H1 (cell line): ENCODE measurements around the gene YIF1A. TPM values are rescaled to one million over a fixed set of nuclear protein-coding genes. Genes with fewer than 3 reads are reported as not detected.

Source experiments
- RXRA ChIP-seq: IDR thresholded peaks from 2 replicates; pipeline ENCODE4 v1.6.1; 2011; ENCODE audit warnings: low read depth, mild to moderate bottlenecking, low read length, moderate library complexity; ENCODE audit not compliant: insufficient read depth
- YY1 ChIP-seq: IDR thresholded peaks from 2 replicates; pipeline ENCODE4 v1.6.1; 2011; ENCODE audit warnings: low read depth, mild to moderate bottlenecking, low read length
- polyA plus RNA-seq, 7 experiments: library from polyadenylated mRNA; depleted of rRNA in 3 of 7; stranded (reverse) in 5 of 7; unstranded in 2 of 7; fragments of >200 nt in 5 of 7; fragments of 200-250 nt in 2 of 7; gene quantifications; 1 replicate in 5 of 7; 2 replicates in 1 of 7; 4 replicates in 1 of 7; pipeline versions ENCODE4 v1.2.1 to v1.2.3, GENCODE V29; 2011 to 2013; ENCODE audit warnings: missing spikeins in 2 of 7, mixed read lengths in 2 of 7
- total RNA-seq: library from RNA; stranded (reverse); fragmentation: NEBNext Ultra II Directional; extraction: Animal tissue kit (Norgen Biotek cat#: 25700); gene quantifications from 2 replicates; pipeline ENCODE4 v1.2.1, GENCODE V29; 2021

The YIF1A gene
- total and polyA plus RNA-seq, 2 of the 8 experiments (the other 6 are each of a cell fraction or from before 2014, with no cell fraction given) = 70.1 to 178 TPM

GRCh38 chr11:66288671-66289547 lies at the start of gene YIF1A (continued):
- TF ChIP-seq RXRA (no peak), YY1 (peak; percentile 82)
